SK-N-SH (cell line): ENCODE data around the gene GRM5. TPM values are rescaled to one million over a fixed set of nuclear protein-coding genes. Genes with fewer than 3 reads are reported as not detected.
"Not testable (repeated sequence)": the region's sequence is repeated elsewhere in the genome, so short reads cannot be mapped to it uniquely, and the experiment has no call there.

Experiments used
- CTCF ChIA-PET: fragments of 300-600, 350-600 bp; formaldehyde crosslinking; extraction: SDS; loops from one replicate; lab custom pipeline; 2021; lab: Yijun Ruan, JAX
- POLR2A ChIA-PET: fragments of 350-600 bp; sonication (Branson Sonifier 250); formaldehyde crosslinking; extraction: SDS; loops from one replicate; lab custom pipeline; 2020; ENCODE audit warnings: antibody characterized with exemption, inconsistent platforms; lab: Yijun Ruan, JAX
- DNase-seq: peaks from one replicate; pipeline ENCODE4 v3.0.0; 2012
- H2AFZ ChIP-seq: fragments of 200-600 bp; sonication (generic); 2 replicates; pipeline ENCODE4 v1.8.1; 2016; ENCODE audit warnings: antibody characterized with exemption, mild to moderate bottlenecking, low read depth
- H3F3A ChIP-seq: fragments of 200-600 bp; sonication (generic); replicated peaks from 2 replicates; pipeline ENCODE3; 2016; ENCODE audit warnings: antibody characterized with exemption, mild to moderate bottlenecking; ENCODE audit not compliant: insufficient read depth
- H3K27ac ChIP-seq, 2 experiments: fragments of 200-500 bp in 1 of 2; fragments of 200-600 bp in 1 of 2; sonication (Bioruptor generic) in 1 of 2; sonication (generic), shearing (Covaris generic) in 1 of 2; 2 replicates each; pipeline versions ENCODE4 v1.5.1 to v1.6.1; 2014 to 2016; ENCODE audit warnings: low read depth in 2 of 2, inconsistent platforms in 1 of 2, low read length in 1 of 2, mild to moderate bottlenecking in 1 of 2, mixed read lengths in 1 of 2
- H3K27me3 ChIP-seq: fragments of 200-600 bp; sonication (generic), shearing (Covaris generic); 2 replicates; pipeline ENCODE4 v1.6.1; 2016; ENCODE audit warnings: mixed run types; ENCODE audit not compliant: insufficient read depth
- H3K36me3 ChIP-seq, 2 experiments: fragments of 200-500 bp in 1 of 2; fragments of 200-600 bp in 1 of 2; sonication (Bioruptor generic) in 1 of 2; sonication (generic) in 1 of 2; replicated peaks in 1 of 2; 2 replicates each; pipeline versions ENCODE3 to v1.5.1; 2014 to 2016; ENCODE audit warnings: low read length in 1 of 2, mild to moderate bottlenecking in 1 of 2; ENCODE audit not compliant: insufficient read depth in 2 of 2, control insufficient read depth in 1 of 2
- H3K4me1 ChIP-seq, 2 experiments: fragments of 200-500 bp in 1 of 2; fragments of 200-600 bp in 1 of 2; sonication (Bioruptor generic) in 1 of 2; sonication (generic), shearing (Covaris generic) in 1 of 2; 2 replicates each; pipeline versions ENCODE4 v1.5.1 to v1.6.1; 2014 to 2016; ENCODE audit warnings: low read depth in 1 of 2, low read length in 1 of 2, mixed run types in 1 of 2; ENCODE audit not compliant: insufficient read depth in 2 of 2, control insufficient read depth in 1 of 2
- H3K4me2 ChIP-seq: fragments of 200-600 bp; sonication (generic), shearing (Covaris generic); 2 replicates; pipeline ENCODE4 v1.6.1; 2017; ENCODE audit warnings: mixed run types
- H3K4me3 ChIP-seq, 2 experiments: fragments of 200-500 bp in 1 of 2; fragments of 200-600 bp in 1 of 2; sonication (Bioruptor generic) in 1 of 2; sonication (generic), shearing (Covaris generic) in 1 of 2; 2 replicates each; pipeline versions ENCODE4 v1.5.1 to v1.8.1; 2014 to 2016; ENCODE audit warnings: low read depth in 2 of 2, inconsistent platforms in 1 of 2, low read length in 1 of 2, mild to moderate bottlenecking in 1 of 2, mixed read lengths in 1 of 2, moderate library complexity in 1 of 2
- H3K79me2 ChIP-seq: fragments of 200-600 bp; sonication (generic); 2 replicates; pipeline ENCODE4 v1.8.1; 2017; ENCODE audit warnings: mild to moderate bottlenecking; ENCODE audit not compliant: insufficient read depth
- H3K9ac ChIP-seq: fragments of 200-600 bp; sonication (generic); 2 replicates; pipeline ENCODE4 v1.6.1; 2017; ENCODE audit warnings: mixed run types
- H3K9me2 ChIP-seq: fragments of 200-600 bp; sonication (generic); 2 replicates; pipeline ENCODE4 v1.6.1; 2017; ENCODE audit warnings: mixed run types
- H3K9me3 ChIP-seq: fragments of 200-600 bp; sonication (generic); 2 replicates; pipeline ENCODE4 v1.6.1; 2017; ENCODE audit warnings: mixed run types, mild to moderate bottlenecking, moderate library complexity
- H4K20me1 ChIP-seq: fragments of 200-600 bp; sonication (generic); 2 replicates; pipeline ENCODE4 v1.6.1; 2017; ENCODE audit warnings: mild to moderate bottlenecking, mixed run types; ENCODE audit not compliant: insufficient read depth
- WGBS: methylation state at CpG from one replicate; pipeline ENCODE4 v1.1.6; 2017; ENCODE audit warnings: low lambda C conversion rate; 5-methylcytosine and 5-hydroxymethylcytosine counted together
- polyA plus RNA-seq, 3 experiments: library from polyadenylated mRNA; depleted of rRNA; stranded (reverse); fragments of >200 nt; gene quantifications; 2 replicates each; pipeline ENCODE4 v1.2.3, GENCODE V29; 2012
- TF ChIP-seq, protein P1 (sequence below): IDR thresholded peaks from 2 replicates; pipeline ENCODE4 v1.6.1; 2012; ENCODE audit warnings: mild to moderate bottlenecking, low read depth, low read length, moderate library complexity

The GRM5 gene
- polyA plus RNA-seq, 1 of the 3 experiments (the other 2 are of a cell fraction) = not detected

DNA sequence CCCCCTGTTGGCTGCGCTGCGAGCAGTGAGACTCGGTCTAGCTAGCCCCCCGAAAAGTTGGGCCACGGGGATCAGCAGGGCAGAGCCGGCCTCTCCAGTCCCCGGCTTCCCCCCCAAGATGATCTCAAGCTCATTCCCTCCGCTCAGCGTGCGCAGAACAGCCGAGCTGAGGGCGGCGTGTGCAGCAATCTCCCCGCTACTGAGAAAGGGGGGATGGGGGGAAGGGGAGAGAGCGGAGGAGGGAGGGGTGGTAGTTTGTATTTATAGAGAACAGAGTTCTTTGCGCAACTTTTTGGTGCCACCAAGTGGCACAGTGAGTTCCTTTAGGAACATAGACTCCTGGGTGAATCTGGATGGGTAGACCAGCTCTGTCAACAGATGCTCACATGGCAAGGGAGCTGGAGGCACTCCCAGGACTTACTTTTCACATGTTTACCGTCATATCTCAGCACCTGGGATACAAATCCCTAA lies 2.3 kb downstream of the GRM5 start:
- H3F3A ChIP-seq, H3K79me2 ChIP-seq, H3K36me3 ChIP-seq, H3K27ac ChIP-seq, H3K4me2 ChIP-seq, H3K4me1 ChIP-seq, DNase-seq, H4K20me1 ChIP-seq, H3K4me3 ChIP-seq, H3K9me2 ChIP-seq, H3K9ac ChIP-seq, H3K9me3 ChIP-seq, CTCF ChIA-PET, H2AFZ ChIP-seq, POLR2A ChIA-PET: not testable (repeated sequence)
- 9% methylated on average over 17 of the region's 17 CpGs for WGBS
- peaks cover 11% of the 10 kb centered on the region; the same call in 1 of the 2 replicates for H3K27me3 ChIP-seq

DNA sequence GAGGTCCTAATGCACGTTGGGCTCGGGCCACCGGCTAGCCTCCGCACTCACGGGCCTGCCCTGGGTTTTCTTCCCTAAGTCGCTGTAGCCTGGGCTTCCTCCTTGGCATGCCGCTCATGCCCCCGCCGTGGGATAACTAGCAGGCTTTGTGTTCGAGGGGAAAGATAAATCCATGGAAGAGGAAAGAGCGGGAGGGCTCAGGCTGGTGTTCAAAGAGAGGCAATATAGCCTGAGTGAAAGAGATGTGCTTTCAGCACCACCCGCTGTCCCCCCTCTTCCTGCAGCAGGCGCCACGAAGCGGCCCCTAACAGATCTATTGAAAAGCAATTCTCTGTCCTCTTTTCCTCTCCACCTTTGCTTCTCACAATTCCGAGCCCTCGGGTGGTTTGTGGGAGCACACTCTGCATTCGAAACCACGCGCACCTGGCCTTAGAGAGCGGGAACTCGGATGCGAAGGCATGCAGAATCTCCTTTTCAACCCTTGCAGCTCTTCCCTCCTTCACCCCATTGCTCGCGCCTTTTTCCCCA lies 2.9 kb downstream of the GRM5 start:
- H3K4me3 ChIP-seq, H3K27ac ChIP-seq, POLR2A ChIA-PET, H2AFZ ChIP-seq, H3K4me2 ChIP-seq, CTCF ChIA-PET, H3K4me1 ChIP-seq, H3K9me3 ChIP-seq, H3K9me2 ChIP-seq, DNase-seq, H3K9ac ChIP-seq, H3K79me2 ChIP-seq, H3F3A ChIP-seq, H4K20me1 ChIP-seq, H3K36me3 ChIP-seq: not testable (repeated sequence)
- TF ChIP-seq, protein P1, sequence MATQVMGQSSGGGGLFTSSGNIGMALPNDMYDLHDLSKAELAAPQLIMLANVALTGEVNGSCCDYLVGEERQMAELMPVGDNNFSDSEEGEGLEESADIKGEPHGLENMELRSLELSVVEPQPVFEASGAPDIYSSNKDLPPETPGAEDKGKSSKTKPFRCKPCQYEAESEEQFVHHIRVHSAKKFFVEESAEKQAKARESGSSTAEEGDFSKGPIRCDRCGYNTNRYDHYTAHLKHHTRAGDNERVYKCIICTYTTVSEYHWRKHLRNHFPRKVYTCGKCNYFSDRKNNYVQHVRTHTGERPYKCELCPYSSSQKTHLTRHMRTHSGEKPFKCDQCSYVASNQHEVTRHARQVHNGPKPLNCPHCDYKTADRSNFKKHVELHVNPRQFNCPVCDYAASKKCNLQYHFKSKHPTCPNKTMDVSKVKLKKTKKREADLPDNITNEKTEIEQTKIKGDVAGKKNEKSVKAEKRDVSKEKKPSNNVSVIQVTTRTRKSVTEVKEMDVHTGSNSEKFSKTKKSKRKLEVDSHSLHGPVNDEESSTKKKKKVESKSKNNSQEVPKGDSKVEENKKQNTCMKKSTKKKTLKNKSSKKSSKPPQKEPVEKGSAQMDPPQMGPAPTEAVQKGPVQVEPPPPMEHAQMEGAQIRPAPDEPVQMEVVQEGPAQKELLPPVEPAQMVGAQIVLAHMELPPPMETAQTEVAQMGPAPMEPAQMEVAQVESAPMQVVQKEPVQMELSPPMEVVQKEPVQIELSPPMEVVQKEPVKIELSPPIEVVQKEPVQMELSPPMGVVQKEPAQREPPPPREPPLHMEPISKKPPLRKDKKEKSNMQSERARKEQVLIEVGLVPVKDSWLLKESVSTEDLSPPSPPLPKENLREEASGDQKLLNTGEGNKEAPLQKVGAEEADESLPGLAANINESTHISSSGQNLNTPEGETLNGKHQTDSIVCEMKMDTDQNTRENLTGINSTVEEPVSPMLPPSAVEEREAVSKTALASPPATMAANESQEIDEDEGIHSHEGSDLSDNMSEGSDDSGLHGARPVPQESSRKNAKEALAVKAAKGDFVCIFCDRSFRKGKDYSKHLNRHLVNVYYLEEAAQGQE = peak; percentile 79
- WGBS = 18% methylated on average over 22 of the region's 25 CpGs
- H3K27me3 ChIP-seq = peaks cover 11% of the 10 kb centered on the region; the same call in 1 of the 2 replicates

- DNase-seq, H3K27ac ChIP-seq, H3K9me2 ChIP-seq, H3F3A ChIP-seq, H4K20me1 ChIP-seq, CTCF ChIA-PET, H3K4me2 ChIP-seq, H2AFZ ChIP-seq, H3K9me3 ChIP-seq, H3K4me1 ChIP-seq, H3K36me3 ChIP-seq, H3K79me2 ChIP-seq, H3K9ac ChIP-seq, H3K4me3 ChIP-seq, POLR2A ChIA-PET: not testable (repeated sequence)
- peaks cover 11% of the 10 kb centered on the region; the same call in 1 of the 2 replicates for H3K27me3 ChIP-seq
- 36% methylated on average over 5 of the region's 5 CpGs for WGBS
- TF ChIP-seq, protein P1 = peak; percentile 81
Measured at GRCh38 chr11:89061839-89062238, 3.9 kb downstream of the GRM5 start.

DNA sequence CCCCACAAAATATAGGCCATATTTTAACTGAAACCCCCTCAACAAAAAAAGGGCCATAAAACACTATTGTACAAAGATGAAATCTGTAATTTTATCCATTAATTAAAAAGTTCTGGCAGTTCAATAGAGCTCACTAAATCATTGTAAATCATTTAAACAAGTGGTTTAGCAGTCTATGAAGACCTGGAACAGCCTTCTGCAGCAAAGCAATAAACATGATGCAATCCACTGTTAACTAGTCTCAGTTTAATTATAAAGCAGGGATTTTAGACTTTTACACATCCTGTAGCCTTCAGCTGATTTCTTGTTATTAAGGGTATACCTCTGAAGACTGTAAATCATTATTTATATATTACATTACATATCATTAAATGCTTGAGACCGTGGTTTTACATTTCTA lies 8.4 kb downstream of the GRM5 start:
- H3F3A ChIP-seq, H3K4me1 ChIP-seq, H2AFZ ChIP-seq, POLR2A ChIA-PET, H4K20me1 ChIP-seq, H3K4me3 ChIP-seq, H3K9me3 ChIP-seq, H3K27ac ChIP-seq, CTCF ChIA-PET, DNase-seq, H3K79me2 ChIP-seq, H3K4me2 ChIP-seq, H3K36me3 ChIP-seq, H3K9me2 ChIP-seq, H3K9ac ChIP-seq, H3K27me3 ChIP-seq: not testable (repeated sequence)
- WGBS = 8% methylated on average over 1 of the region's 1 CpG
